Measurements from ENCODE around the gene MYO5A. TPM values are rescaled to one million over a fixed set of nuclear protein-coding genes. Genes with fewer than 3 reads are reported as not detected.
A peak's percentile ranks its signal among the peaks of the same experiment; 100 is the strongest.
"Not testable (repeated sequence)": the region's sequence is repeated elsewhere in the genome, so short reads cannot be mapped to it uniquely, and the experiment has no call there.

MYO5A gene
- total RNA-seq, 1 donor from 2014 or later: 6.5 TPM

DNA sequence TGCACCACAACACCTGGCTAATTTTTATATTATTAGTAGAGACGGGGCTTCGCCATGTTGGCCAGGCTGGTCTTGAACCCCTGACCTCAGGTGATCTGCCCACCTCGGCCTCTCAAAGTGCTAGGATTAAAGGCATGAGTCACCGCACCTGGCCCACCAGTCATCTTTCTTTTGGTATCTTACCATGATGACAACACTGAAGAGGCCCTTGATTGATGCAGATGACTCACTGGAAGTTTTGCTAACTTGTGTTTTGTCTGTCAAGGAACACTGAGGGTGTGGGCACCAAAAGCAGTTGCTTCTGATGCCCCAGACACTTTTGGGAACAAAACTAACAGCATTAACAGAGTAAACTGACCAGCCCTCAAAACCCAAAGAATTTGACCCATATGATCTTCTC is 88.3 kb downstream of the MYO5A start:
- H3K27ac ChIP-seq (replicated peaks): peak overlapping the region; percentile 60
- H3K36me3 ChIP-seq: no peaks in the 10 kb centered on the region
- TF ChIP-seq, protein P1, sequence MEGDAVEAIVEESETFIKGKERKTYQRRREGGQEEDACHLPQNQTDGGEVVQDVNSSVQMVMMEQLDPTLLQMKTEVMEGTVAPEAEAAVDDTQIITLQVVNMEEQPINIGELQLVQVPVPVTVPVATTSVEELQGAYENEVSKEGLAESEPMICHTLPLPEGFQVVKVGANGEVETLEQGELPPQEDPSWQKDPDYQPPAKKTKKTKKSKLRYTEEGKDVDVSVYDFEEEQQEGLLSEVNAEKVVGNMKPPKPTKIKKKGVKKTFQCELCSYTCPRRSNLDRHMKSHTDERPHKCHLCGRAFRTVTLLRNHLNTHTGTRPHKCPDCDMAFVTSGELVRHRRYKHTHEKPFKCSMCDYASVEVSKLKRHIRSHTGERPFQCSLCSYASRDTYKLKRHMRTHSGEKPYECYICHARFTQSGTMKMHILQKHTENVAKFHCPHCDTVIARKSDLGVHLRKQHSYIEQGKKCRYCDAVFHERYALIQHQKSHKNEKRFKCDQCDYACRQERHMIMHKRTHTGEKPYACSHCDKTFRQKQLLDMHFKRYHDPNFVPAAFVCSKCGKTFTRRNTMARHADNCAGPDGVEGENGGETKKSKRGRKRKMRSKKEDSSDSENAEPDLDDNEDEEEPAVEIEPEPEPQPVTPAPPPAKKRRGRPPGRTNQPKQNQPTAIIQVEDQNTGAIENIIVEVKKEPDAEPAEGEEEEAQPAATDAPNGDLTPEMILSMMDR (IDR thresholded peaks at IDR 0.05; ENCODE audit: borderline replicate concordance): no peak
- H3K4me3 ChIP-seq: no peak overlapping the region
- H3K4me1 ChIP-seq: peaks cover 49% of the 10 kb centered on the region
- intact Hi-C loops (cut with micrococcal nuclease): no loop called here
- no peaks in the 10 kb centered on the region for H3K9me3 ChIP-seq (replicated peaks)
- H3K27me3 ChIP-seq (ENCODE audit: low read depth): no peaks in the 10 kb centered on the region
- DNase-seq: no peak

DNA sequence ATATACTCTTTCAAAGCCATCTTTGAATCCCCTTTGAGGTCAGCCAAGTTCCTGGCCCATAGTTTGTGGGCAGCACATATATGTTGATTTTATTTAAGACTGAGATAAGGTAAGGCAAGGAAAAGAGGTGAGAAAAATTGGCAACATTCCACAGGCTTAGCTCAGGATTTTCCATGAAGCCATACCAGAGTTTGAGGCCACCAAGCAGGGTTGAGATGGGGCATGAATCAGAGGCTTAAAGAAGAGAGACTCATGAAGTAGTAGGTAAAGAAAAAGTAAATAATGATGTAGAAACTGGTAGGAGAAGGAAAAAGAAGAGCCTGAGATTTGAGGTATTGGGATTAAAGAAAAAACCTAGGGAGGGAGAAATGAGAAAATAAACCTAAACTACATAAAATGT is 89.2 kb downstream of the MYO5A start:
- TF ChIP-seq, protein P1 (IDR thresholded peaks at IDR 0.05; ENCODE audit: borderline replicate concordance): no peak
- no peaks in the 10 kb centered on the region for H3K27me3 ChIP-seq (ENCODE audit: low read depth)
- peak overlapping the region; percentile 60 for H3K27ac ChIP-seq (replicated peaks)
- H3K4me1 ChIP-seq: peaks cover 53% of the 10 kb centered on the region
- intact Hi-C loops (cut with micrococcal nuclease): no loop called here
- H3K4me3 ChIP-seq: no peak overlapping the region
- H3K36me3 ChIP-seq: no peaks in the 10 kb centered on the region
- no peak for DNase-seq
- H3K9me3 ChIP-seq (replicated peaks): no peaks in the 10 kb centered on the region

DNA sequence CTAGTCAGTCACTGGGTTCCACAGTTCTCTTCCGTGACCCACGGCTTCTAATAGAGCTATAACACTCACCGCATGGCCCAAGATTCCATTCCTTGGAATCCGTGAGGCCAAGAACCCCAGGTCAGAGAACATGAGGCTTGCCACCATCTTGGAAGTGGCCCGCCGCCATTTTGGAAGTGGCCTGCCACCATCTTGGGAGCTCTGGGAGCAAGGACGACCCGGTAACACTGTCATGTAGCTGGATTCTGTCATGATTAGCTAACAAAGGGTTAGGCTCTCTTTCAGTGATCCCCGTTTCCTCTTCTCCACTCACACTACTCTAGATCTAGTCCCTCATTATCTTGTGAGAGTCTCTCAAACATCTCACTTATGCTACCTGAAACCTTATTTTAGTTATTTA is 89.6 kb downstream of the MYO5A start:
- H3K27me3 ChIP-seq (ENCODE audit: low read depth); H3K27ac ChIP-seq (replicated peaks); DNase-seq; intact Hi-C loops (cut with micrococcal nuclease); H3K36me3 ChIP-seq; H3K9me3 ChIP-seq (replicated peaks); H3K4me3 ChIP-seq: not testable (repeated sequence)
- H3K4me1 ChIP-seq: peaks cover 57% of the 10 kb centered on the region

DNA sequence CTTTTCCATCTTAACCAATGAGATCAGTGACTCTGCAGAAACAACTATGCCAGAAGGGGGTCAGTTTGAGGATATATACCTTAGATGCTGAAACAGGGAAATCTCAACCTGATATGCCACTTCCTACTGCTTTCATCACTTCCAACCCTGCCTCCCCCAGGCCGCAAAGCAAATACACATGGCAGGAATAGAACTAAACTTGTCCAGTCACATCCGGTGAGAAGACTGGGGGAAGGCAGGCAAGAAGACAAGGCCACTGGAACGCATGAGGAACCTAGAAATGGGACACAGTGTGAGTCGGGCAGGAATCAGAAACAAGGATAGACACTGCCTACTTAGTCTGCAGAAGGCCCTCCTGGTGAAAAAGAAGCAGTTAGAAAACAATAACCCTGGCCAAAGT is 90.6 kb downstream of the MYO5A start:
- peaks cover 57% of the 10 kb centered on the region for H3K4me1 ChIP-seq
- H3K4me3 ChIP-seq: no peak overlapping the region
- H3K27me3 ChIP-seq (ENCODE audit: low read depth): no peaks in the 10 kb centered on the region
- no peaks in the 10 kb centered on the region for H3K36me3 ChIP-seq
- H3K27ac ChIP-seq (replicated peaks): peak overlapping the region; percentile 23
- DNase-seq: no peak
- TF ChIP-seq, protein P1 (IDR thresholded peaks at IDR 0.05; ENCODE audit: borderline replicate concordance): no peak
- no peaks in the 10 kb centered on the region for H3K9me3 ChIP-seq (replicated peaks)
- intact Hi-C loops (cut with micrococcal nuclease): no loop called here

DNA sequence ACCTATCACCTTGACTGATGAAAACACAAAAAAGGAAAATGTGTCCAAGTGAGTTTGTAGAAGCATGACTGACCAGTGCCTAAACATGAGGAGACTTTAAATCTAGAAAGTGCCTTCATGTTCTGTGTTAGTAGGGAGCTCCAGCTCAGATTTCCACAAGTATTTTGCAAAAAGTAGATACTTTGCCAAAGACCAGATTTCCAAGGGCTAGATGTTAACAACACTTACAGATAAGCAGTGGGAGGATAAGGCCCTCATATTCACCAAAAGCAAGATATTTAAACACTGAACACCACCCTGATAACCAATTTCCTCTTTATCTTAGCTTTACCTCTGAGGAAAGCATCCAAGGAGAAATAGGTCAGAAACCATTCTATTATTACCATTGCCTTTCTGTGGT is 91.0 kb downstream of the MYO5A start:
- TF ChIP-seq, protein P1 (IDR thresholded peaks at IDR 0.05; ENCODE audit: borderline replicate concordance): no peak
- peaks cover 57% of the 10 kb centered on the region for H3K4me1 ChIP-seq
- DNase-seq: no peak
- H3K27ac ChIP-seq (replicated peaks): peak overlapping the region; percentile 23
- H3K9me3 ChIP-seq (replicated peaks): no peaks in the 10 kb centered on the region
- H3K4me3 ChIP-seq: no peak overlapping the region
- intact Hi-C loops (cut with micrococcal nuclease): no loop called here
- H3K27me3 ChIP-seq (ENCODE audit: low read depth): no peaks in the 10 kb centered on the region
- H3K36me3 ChIP-seq: no peaks in the 10 kb centered on the region

DNA sequence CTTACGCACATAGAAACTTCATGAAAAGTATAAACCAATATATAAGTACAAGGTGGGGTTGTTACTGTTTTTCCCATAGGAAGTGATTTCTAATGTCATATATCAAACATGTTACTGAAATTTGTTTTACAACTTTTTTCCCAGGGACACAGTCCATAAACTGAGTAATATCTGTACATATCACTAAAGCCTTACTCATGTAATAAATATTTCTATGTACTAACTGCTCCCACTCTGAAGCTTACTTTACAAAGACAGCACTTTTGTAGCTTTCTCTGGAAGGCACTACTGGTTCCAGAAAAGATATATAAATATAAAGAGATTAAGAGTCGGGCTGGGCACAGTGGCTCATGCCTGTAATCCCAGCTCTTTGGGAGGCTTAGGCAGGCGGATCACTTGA is 91.7 kb downstream of the MYO5A start:
- no peak overlapping the region for H3K27ac ChIP-seq (replicated peaks)
- no peaks in the 10 kb centered on the region for H3K9me3 ChIP-seq (replicated peaks)
- H3K4me3 ChIP-seq: no peak overlapping the region
- intact Hi-C loops (cut with micrococcal nuclease): no loop called here
- no peaks in the 10 kb centered on the region for H3K36me3 ChIP-seq
- no peaks in the 10 kb centered on the region for H3K27me3 ChIP-seq (ENCODE audit: low read depth)
- no peak for DNase-seq
- TF ChIP-seq, protein P1 (IDR thresholded peaks at IDR 0.05; ENCODE audit: borderline replicate concordance): no peak
- H3K4me1 ChIP-seq: peaks cover 57% of the 10 kb centered on the region
